Progenitor cell of endocrine pancreas (in vitro differentiated cells): Measurements from ENCODE around the gene SPINT2. TPM values are rescaled to one million over a fixed set of nuclear protein-coding genes. Genes with fewer than 3 reads are reported as not detected.

ENCODE experiments used
- DNase-seq: peaks from one replicate; pipeline ENCODE4 v3.0.0; 2021; ENCODE audit warnings: low spot score; ENCODE audit not compliant: unreplicated experiment
- H3K27ac Mint-ChIP-seq: 2 replicates; pipeline ENCODE4 v1.8.0; 2021; ENCODE audit warnings: mild to moderate bottlenecking, moderate library complexity, mixed read lengths
- H3K27me3 Mint-ChIP-seq: 2 replicates; pipeline ENCODE4 v1.8.0; 2021; ENCODE audit warnings: mixed read lengths
- H3K36me3 Mint-ChIP-seq: 2 replicates; pipeline ENCODE4 v1.8.0; 2022; ENCODE audit warnings: mixed read lengths; ENCODE audit not compliant: insufficient read depth
- H3K4me1 Mint-ChIP-seq: 2 replicates; pipeline ENCODE4 v1.8.0; 2021; ENCODE audit warnings: low read depth, mixed read lengths
- H3K4me3 Mint-ChIP-seq: 2 replicates; pipeline ENCODE4 v1.8.0; 2021; ENCODE audit warnings: low read depth, mild to moderate bottlenecking, moderate library complexity, mixed read lengths
- H3K9me3 Mint-ChIP-seq: 2 replicates; pipeline ENCODE4 v1.8.0; 2021; ENCODE audit warnings: low read depth, mixed read lengths
- CTCF ChIP-seq: fragments of 200-600 bp; sonication (generic); IDR thresholded peaks from one replicate; pipeline ENCODE4 v1.5.0; 2021; ENCODE audit warnings: antibody characterized with exemption, mild to moderate bottlenecking; ENCODE audit not compliant: unreplicated experiment
- total RNA-seq: library from RNA; stranded (reverse); gene quantifications from 2 replicates; pipeline ENCODE4 v1.2.1, GENCODE V29; 2021

SPINT2 gene
- total RNA-seq, 1 donor from 2014 or later, result 519 TPM

- H3K27me3 Mint-ChIP-seq, result no peaks in the 10 kb centered on the region
- peaks cover 2% of the 10 kb centered on the region for H3K4me1 Mint-ChIP-seq
- H3K36me3 Mint-ChIP-seq, result no peaks in the 10 kb centered on the region
- no peaks in the 10 kb centered on the region for H3K9me3 Mint-ChIP-seq
- no peak for TF ChIP-seq CTCF
- H3K4me3 Mint-ChIP-seq, result no peak overlapping the region
- no peak for DNase-seq
- H3K27ac Mint-ChIP-seq, result no peak overlapping the region
These were observed 45.9 kb downstream of the SPINT2 start for GRCh38 chr19:38310279-38310670.

GRCh38 chr19:38310986-38311385 lies 46.6 kb downstream of the SPINT2 start:
- DNase-seq, result no peak
- Mint-ChIP-seq H3K27me3 (no peaks in the 10 kb centered on the region), H3K36me3 (no peaks in the 10 kb centered on the region), H3K4me3 (no peak overlapping the region), H3K27ac (no peak overlapping the region), H3K4me1 (peaks cover 2% of the 10 kb centered on the region), H3K9me3 (no peaks in the 10 kb centered on the region)
- TF ChIP-seq CTCF, result no peak

- Mint-ChIP-seq H3K4me3 (peak within 1 kb of the TSS; percentile 74), H3K9me3 (no peaks in the 10 kb centered on the region), H3K4me1 (peaks cover 2% of the 10 kb centered on the region), H3K27me3 (peaks cover 35% of the 10 kb centered on the region), H3K36me3 (no peaks in the 10 kb centered on the region), H3K27ac (peak within 1 kb of the TSS; percentile 92)
- TF ChIP-seq CTCF, result no peak
- DNase-seq, result peak; percentile 91
These were observed 51.5 kb downstream of the SPINT2 start, which contains the start of gene YIF1B for GRCh38 chr19:38315657-38316476. TSS of gene YIF1B (minus strand) at chr19:38315947. CDS start at chr19:38315917, 30 bp downstream.

GRCh38 chr19:38316477-38317067 lies 52.2 kb downstream of the SPINT2 start:
- Mint-ChIP-seq H3K4me1 (peaks cover 2% of the 10 kb centered on the region), H3K27ac (peak overlapping the region; percentile 92), H3K4me3 (peak overlapping the region; percentile 66), H3K36me3 (no peaks in the 10 kb centered on the region), H3K27me3 (peaks cover 42% of the 10 kb centered on the region), H3K9me3 (no peaks in the 10 kb centered on the region)
- DNase-seq, result no peak
- no peak for TF ChIP-seq CTCF

- H3K27me3 Mint-ChIP-seq, result peaks cover 48% of the 10 kb centered on the region
- no peak overlapping the region for H3K4me3 Mint-ChIP-seq
- no peaks in the 10 kb centered on the region for H3K9me3 Mint-ChIP-seq
- TF ChIP-seq CTCF, result no peak
- peak overlapping the region; percentile 45 for H3K27ac Mint-ChIP-seq
- no peak for DNase-seq
- no peaks in the 10 kb centered on the region for H3K36me3 Mint-ChIP-seq
- peaks cover 2% of the 10 kb centered on the region for H3K4me1 Mint-ChIP-seq
These were observed 52.8 kb downstream of the SPINT2 start for GRCh38 chr19:38317104-38317612.
